Measurements from ENCODE around the gene ASAH2B. TPM values are rescaled to one million over a fixed set of nuclear protein-coding genes. Genes with fewer than 3 reads are reported as not detected.
A peak's percentile ranks its signal among the peaks of the same experiment; 100 is the strongest.
"Not testable (repeated sequence)": the region's sequence is repeated elsewhere in the genome, so short reads cannot be mapped to it uniquely, and the experiment has no call there.

ASAH2B gene
- 1.6 and 3.3 TPM in 2 replicates for total RNA-seq

DNA sequence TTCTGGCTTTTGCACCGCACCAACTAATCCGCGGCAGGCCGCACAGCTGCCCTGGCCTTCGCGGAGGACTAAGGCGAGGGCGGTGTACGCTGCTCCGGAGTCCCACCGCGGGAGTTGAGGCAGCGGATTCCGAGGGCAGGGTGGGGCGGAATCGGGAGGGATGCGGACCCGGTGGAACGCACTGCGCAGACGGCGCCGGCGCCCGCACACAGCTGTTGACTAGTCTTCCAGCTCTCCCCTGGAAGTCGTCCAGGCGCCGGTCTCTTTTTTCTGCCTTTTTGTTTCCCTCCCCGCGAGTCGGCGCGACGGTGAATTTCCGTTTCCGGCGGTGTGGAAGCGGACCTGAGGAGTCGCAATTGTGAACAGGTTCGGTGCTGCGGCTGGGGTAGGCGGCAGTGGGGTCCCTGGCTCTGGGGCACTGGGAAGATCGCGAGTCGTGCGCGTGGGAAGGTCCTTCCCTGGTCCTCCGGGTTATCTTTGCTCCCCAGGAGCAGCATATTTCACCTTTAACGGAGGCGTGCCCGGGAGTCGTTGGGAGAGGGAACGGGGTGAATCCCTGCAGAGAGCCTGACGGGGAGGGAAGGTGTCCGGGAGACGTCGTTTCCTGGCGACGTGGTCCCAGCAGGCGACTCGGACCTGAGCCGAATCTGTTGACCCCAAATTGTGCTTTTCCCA lies at the start of gene ASAH2B:
Gene ASAH2B, plus strand, starts transcription at position 319 of the 675 bp plus-strand sequence. CDS start 5,195 bp downstream, outside the sequence.
- peak within 1 kb of the TSS; percentile 93 for H3K4me3 ChIP-seq (ENCODE audit: low read depth, low read length)
- DNase-seq (ENCODE audit: low read depth), result peak; percentile 27
- TF ChIP-seq, protein P1, sequence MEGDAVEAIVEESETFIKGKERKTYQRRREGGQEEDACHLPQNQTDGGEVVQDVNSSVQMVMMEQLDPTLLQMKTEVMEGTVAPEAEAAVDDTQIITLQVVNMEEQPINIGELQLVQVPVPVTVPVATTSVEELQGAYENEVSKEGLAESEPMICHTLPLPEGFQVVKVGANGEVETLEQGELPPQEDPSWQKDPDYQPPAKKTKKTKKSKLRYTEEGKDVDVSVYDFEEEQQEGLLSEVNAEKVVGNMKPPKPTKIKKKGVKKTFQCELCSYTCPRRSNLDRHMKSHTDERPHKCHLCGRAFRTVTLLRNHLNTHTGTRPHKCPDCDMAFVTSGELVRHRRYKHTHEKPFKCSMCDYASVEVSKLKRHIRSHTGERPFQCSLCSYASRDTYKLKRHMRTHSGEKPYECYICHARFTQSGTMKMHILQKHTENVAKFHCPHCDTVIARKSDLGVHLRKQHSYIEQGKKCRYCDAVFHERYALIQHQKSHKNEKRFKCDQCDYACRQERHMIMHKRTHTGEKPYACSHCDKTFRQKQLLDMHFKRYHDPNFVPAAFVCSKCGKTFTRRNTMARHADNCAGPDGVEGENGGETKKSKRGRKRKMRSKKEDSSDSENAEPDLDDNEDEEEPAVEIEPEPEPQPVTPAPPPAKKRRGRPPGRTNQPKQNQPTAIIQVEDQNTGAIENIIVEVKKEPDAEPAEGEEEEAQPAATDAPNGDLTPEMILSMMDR (conservative IDR thresholded peaks at IDR 0.05; ENCODE audit: low read depth, low read length), result no peak

DNA sequence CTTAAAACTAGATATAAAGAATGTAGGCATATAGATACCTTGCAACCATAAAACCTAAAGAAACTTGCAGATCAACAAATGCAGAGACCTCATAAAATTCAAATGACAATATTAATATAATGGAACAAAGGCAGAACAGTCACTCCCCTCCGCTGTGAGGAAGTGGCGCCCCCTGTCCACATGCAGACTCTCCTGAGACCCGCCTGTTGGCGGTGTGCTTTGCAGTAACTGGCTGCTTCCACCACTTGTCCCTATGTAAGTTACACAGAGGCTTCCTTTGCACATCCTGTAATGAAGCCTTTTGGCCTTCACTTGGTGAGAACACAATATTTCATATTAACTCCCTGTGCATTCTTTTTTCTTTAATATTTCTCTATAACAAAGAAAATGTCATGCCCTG lies 41.9 kb upstream of the ASAH2B start:
- not testable (repeated sequence) for DNase-seq (ENCODE audit: low read depth); H3K4me3 ChIP-seq (ENCODE audit: low read depth, low read length)

DNA sequence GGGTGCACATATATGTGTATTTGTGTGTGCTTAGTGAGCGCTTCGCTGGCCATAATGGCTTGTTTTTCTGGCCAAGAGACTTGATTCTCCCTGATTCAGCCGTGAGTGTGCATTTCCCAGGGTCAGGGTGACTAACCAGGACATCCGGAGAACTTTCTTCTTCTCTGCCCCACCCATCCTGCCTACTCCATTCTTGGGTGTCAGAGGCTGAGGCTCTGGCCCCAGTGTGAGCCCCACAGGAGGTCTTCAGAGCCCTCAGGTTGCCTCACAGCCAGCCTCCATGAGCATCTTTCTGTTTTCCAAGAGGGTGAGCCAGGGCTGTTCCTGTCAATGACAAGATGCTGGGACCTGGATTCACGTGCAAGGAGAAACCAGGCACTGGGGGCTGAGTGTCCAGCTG lies 37.8 kb upstream of the ASAH2B start:
- H3K4me3 ChIP-seq (ENCODE audit: low read depth, low read length); DNase-seq (ENCODE audit: low read depth): not testable (repeated sequence)

DNA sequence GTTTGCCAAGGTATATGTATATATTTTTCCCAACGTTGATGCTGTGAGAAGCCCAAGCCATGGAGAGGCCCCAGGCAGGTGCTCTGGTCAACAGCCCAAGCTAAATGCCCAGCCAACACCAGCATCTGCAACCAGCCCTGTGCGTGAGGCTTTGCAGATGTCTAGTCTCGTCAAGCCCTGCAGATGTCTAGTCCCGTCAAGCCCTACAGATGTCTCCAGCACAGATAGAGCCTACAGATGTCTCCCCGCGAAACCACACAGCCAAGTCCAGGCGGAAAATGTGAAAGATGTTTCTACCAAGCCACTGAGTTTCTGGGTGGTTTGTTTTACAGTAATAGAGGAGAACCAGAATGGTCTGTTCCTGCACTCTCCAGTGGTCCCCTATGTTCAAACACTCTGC lies 36.7 kb upstream of the ASAH2B start:
- not testable (repeated sequence) for DNase-seq (ENCODE audit: low read depth); H3K4me3 ChIP-seq (ENCODE audit: low read depth, low read length)

DNA sequence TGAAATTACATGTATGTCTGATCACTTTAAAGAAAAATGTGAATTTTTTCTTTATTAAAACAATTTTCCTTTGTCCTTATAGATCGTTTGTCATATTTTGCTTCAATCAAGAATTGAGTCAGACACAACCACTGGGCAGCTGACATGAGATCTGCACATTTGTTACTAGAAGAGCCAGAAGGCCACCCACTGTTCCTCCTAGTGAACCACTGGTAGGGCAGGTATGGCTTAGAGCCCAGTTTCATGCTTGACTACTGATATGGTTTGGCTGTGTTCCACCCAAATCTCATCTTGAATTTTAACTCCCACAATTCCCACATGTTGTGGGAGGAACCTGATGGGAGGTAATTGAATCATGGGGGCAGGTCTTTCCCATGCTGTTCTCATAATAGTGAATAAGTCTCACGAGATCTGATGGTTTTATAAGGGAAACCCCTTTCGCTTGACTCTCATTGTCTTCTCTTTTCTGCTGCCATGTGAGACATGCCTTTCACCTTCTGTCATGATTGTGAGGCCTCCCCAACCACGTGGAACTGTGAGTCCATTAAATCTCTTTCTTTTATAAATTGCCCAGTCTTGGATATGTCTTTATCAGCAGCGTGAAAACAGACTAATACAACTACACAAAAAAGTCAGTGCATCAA lies 35.2 kb upstream of the ASAH2B start:
- H3K4me3 ChIP-seq (ENCODE audit: low read depth, low read length), result not testable (repeated sequence)
- DNase-seq (ENCODE audit: low read depth), result peak; percentile 15

DNA sequence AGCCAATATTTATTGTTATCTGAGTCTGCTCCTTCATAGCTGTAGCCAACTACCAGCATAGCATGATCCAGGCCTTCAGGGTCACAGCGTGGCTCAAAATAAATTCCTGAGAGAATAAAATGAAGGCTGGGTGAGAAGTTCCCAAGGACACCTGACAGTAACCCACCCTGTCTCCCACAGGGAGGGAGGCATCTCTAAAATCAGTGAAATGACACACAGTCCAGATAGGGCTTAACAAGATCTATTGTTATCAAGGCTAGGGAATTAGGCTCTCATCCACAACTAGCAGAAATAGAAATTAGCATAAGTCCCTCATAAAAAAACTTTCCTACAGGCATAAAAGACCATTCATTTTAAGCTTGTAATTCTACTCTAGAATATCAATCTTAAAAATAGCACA lies 33.7 kb upstream of the ASAH2B start:
- H3K4me3 ChIP-seq (ENCODE audit: low read depth, low read length); DNase-seq (ENCODE audit: low read depth): not testable (repeated sequence)

DNA sequence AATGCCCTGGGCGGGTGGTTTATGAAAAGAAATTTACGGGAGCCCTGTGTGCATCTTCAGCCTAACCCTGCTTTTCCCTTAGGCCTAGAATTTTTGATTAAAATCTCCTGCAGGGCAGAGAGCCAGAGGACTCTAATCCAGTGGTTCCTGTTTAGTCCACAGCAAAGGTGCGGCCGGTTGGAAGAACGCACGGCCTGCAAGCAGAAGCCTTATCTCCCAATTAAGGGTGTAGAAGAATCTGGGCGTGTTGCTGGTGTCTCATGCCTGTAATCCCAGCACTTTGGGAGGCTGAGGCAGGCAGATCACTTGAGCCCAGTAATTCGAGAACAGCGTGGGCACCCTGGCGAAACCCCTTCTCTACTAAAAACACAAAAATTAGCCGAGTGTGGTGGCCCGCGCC lies 29.5 kb upstream of the ASAH2B start:
- not testable (repeated sequence) for DNase-seq (ENCODE audit: low read depth); H3K4me3 ChIP-seq (ENCODE audit: low read depth, low read length)

DNA sequence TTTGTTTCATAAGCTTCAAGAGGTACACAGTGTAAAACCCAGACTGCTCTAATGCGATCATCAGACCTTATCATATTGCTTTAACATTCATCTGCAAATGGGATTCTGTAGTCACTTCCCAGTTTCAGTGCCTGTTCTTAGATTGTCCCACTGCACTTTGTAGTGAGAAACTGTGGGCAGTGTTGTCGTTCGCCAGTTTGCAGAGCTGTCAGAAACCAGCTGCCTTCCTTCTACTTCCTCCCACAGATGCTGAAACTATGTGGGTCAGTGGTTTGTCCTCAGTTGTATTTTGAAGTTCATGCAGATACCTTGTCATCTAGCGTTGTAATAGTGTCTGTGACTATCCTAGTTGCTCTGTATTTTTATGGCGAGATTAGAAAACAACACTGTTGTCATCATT lies 15.9 kb upstream of the ASAH2B start:
- not testable (repeated sequence) for H3K4me3 ChIP-seq (ENCODE audit: low read depth, low read length); DNase-seq (ENCODE audit: low read depth)

DNA sequence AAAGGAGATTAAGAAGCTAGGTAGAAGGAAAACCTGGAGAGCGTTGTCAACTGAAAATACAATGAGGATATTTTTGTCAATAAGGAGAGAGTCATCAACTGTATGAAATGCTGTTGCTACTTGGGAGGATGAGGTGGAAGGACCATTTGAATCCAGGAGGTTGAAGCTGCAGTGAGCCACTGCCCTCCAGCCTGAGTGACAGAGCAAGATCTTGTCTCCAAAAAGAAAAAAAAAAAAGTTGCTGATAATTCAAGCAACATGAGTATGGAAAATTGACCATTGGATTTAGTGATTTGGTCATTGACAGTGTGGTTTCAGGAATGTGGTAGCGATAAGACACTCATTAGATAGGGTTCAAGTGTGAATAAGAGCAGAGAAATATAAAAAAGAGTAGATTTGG lies 11.6 kb upstream of the ASAH2B start:
- not testable (repeated sequence) for DNase-seq (ENCODE audit: low read depth); H3K4me3 ChIP-seq (ENCODE audit: low read depth, low read length)

DNA sequence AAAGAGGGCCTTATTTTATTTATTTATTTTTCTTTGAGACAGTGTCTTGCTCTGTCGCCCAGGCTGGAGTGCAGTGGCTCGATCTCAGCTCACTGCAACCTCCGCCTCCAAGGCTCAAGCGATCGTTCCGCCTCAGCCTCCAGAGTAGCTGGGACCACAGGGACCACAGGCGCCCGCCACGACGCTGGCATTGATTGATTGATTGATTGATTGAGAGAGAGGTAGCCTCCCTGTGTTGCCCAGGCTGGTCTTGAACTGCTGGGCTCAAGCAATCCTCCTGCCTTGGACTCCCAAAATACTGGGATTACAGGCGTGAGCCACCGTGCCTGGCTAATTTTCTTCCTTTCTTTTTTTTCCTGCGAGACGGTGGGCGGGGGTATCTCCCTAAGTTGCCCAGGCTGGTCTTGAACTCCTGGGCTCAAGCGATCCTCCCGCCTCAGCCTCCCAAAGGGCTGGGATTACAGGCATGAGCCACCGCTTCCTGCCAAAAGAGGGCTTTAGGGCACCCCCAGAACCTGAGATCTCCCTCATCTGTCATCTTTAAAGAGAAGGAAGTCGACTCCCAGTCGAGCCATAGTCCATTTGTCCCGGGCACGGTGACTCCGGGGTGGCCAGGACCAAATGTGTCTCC lies 634 bp upstream of the ASAH2B start:
- not testable (repeated sequence) for DNase-seq (ENCODE audit: low read depth)
- H3K4me3 ChIP-seq (ENCODE audit: low read depth, low read length), result peak overlapping the region; percentile 93

DNA sequence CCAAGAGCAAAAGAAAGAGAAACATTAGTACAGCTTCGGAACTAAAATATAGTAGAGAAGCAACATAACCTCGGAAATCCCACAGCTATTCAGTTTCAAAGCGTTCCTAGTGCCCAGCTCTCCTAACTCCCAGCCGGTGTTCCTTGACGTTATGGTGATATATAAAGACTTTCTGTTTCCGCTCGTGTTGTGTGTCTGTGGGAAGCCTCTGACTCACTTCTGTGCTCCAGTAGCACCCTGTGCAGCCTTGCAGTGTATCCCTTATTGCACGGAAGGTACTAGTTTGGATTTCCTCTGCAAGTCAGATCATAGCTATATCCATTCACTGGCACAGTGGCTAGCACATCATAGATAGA lies 535 bp downstream of the ASAH2B start:
- DNase-seq (ENCODE audit: low read depth), result peak; percentile 25
- TF ChIP-seq, protein P1 (conservative IDR thresholded peaks at IDR 0.05; ENCODE audit: low read depth, low read length), result no peak
- H3K4me3 ChIP-seq (ENCODE audit: low read depth, low read length), result peak overlapping the region; percentile 93

DNA sequence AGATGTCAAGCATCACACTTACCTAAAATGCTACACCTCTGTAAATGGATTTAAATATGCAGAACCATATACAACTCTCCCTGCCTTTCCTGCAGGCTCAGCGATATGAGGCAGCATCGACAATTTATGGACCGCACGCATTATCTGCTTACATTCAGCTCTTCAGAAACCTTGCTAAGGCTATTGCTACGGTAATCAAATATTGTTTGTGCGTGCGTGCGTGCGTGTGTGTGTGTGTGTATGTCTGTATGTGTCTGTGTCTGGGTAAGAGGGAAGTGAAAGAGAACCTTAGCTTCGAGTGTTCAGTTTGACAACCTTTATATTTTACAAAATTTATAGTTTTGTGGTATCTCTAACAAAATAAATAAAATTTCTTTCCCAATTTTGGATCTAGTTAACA lies 3.1 kb downstream of the ASAH2B start:
- not testable (repeated sequence) for H3K4me3 ChIP-seq (ENCODE audit: low read depth, low read length); DNase-seq (ENCODE audit: low read depth)

DNA sequence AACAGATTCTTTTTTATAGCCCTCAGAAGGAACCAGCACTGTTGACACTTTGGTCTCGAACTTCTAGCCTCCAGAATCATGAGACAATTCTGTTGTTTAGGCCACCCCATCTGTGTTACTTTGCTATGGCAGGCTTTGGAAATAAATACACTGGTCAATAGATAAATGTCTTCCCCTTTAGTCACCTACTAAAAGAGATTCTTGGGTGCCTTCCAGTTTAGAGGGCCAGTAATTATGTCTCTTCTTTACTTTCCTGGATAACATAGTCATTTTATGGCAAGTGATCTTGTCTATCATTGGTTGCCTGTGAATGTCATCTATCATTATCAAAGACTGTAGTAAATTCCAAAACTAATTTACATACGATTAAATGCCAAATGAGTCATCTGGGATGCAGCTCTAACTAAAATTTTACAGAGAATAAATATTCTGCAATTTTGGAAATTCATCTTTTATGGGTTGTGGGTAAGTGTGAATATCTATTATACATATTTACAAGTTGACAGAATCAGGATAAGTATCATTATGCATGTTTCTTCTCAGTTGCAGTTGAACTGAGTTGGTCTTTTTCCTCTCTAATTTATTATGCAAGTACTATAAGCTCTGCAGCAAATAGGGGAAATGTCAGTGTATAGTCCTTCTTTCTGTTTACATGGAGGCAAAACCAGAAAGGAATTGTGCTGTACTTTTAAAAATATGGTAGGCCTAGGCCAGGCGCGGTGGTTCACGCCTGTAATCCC lies 27.2 kb downstream of the ASAH2B start:
- H3K4me3 ChIP-seq (ENCODE audit: low read depth, low read length); DNase-seq (ENCODE audit: low read depth): not testable (repeated sequence)

DNA sequence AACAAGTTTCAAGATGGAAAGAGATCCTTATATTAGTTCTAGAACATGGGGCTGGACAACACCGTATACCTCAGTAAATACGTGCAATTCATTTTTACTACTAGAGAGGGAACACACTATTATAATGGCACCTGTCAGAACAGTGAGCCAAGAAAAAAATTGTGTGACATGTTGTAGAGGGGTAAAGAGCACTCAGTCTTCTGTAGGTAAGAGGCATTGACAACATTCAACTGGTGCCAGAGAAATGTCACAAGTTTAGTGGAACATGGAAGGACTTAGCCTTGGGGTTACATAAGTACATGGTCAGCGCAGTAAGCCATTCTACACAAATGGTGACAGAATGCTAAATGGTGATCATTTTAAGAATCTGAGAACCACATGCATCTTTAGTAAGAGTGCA lies 32.3 kb downstream of the ASAH2B start:
- H3K4me3 ChIP-seq (ENCODE audit: low read depth, low read length); DNase-seq (ENCODE audit: low read depth): not testable (repeated sequence)
